Loucy (cell line): ENCODE measurements around the gene SPDYC.

Experiments
- H2AFZ ChIP-seq: fragments of 200-600 bp; sonication (generic); 2 replicates; pipeline ENCODE4 v1.6.0; 2016; ENCODE audit warnings: antibody characterized with exemption, mild to moderate bottlenecking, low read length, moderate library complexity
- H3F3A ChIP-seq: fragments of 200-600 bp; 2 replicates; pipeline ENCODE4 v1.6.0; 2016; ENCODE audit warnings: antibody characterized with exemption, low read depth, mild to moderate bottlenecking
- H3K27me3 ChIP-seq: fragments of 200-600 bp; sonication (generic); 2 replicates; pipeline ENCODE4 v1.6.1; 2014; ENCODE audit warnings: low read length, mild to moderate bottlenecking; ENCODE audit not compliant: insufficient read depth, poor library complexity, severe bottlenecking
- H3K36me3 ChIP-seq: fragments of 200-600 bp; sonication (generic); 2 replicates; pipeline ENCODE4 v1.6.1; 2016; ENCODE audit warnings: low read length; ENCODE audit not compliant: insufficient read depth
- H3K4me1 ChIP-seq: fragments of 200-600 bp; sonication (generic); 2 replicates; pipeline ENCODE4 v1.5.1; 2014; ENCODE audit warnings: low read length, mild to moderate bottlenecking; ENCODE audit not compliant: insufficient read depth, poor library complexity, severe bottlenecking
- H3K4me2 ChIP-seq: fragments of 200-600 bp; sonication (generic); 2 replicates; pipeline ENCODE4 v1.6.0; 2014; ENCODE audit warnings: antibody characterized with exemption, low read length, low read depth, mild to moderate bottlenecking; ENCODE audit not compliant: poor library complexity, severe bottlenecking
- H3K4me3 ChIP-seq: fragments of 200-600 bp; sonication (generic); 2 replicates; pipeline ENCODE4 v1.5.1; 2014; ENCODE audit warnings: low read length, mild to moderate bottlenecking, mixed read lengths; ENCODE audit not compliant: poor library complexity, severe bottlenecking
- H3K79me2 ChIP-seq: fragments of 200-600 bp; sonication (generic); 2 replicates; pipeline ENCODE4 v1.6.1; 2014; ENCODE audit warnings: low read length; ENCODE audit not compliant: insufficient read depth
- H3K9ac ChIP-seq: fragments of 200-600 bp; sonication (generic); 2 replicates; pipeline ENCODE4 v1.6.0; 2014; ENCODE audit warnings: mild to moderate bottlenecking, low read depth, low read length, moderate library complexity; ENCODE audit not compliant: poor library complexity, severe bottlenecking
- H3K9me2 ChIP-seq: fragments of 200-600 bp; sonication (generic); replicated peaks from 2 replicates; pipeline ENCODE4 v1.6.1; 2016; ENCODE audit warnings: low read depth, low read length, mixed read lengths
- H3K9me3 ChIP-seq: fragments of 200-600 bp; sonication (generic); 2 replicates; pipeline ENCODE4 v1.6.1; 2014; ENCODE audit warnings: mild to moderate bottlenecking, antibody characterized with exemption, low read length, low read depth; ENCODE audit not compliant: insufficient read depth
- H4K20me1 ChIP-seq: fragments of 200-600 bp; sonication (generic); 2 replicates; pipeline ENCODE4 v1.6.0; 2014; ENCODE audit warnings: antibody characterized with exemption, low read length, mild to moderate bottlenecking; ENCODE audit not compliant: insufficient read depth, poor library complexity, severe bottlenecking
- EZH2phosphoT487 ChIP-seq: fragments of 200-600 bp; IDR thresholded peaks from 2 replicates; pipeline ENCODE4 v1.6.1; 2018; ENCODE audit warnings: antibody characterized with exemption, mild to moderate bottlenecking, moderate library complexity, borderline replicate concordance
- TF ChIP-seq, protein P1 (sequence below): fragments of 200-600 bp; sonication (generic); conservative IDR thresholded peaks from 2 replicates; pipeline ENCODE4 v1.5.1; 2014; ENCODE audit warnings: mild to moderate bottlenecking, antibody characterized with exemption, low read length

Gene SPDYC

DNA sequence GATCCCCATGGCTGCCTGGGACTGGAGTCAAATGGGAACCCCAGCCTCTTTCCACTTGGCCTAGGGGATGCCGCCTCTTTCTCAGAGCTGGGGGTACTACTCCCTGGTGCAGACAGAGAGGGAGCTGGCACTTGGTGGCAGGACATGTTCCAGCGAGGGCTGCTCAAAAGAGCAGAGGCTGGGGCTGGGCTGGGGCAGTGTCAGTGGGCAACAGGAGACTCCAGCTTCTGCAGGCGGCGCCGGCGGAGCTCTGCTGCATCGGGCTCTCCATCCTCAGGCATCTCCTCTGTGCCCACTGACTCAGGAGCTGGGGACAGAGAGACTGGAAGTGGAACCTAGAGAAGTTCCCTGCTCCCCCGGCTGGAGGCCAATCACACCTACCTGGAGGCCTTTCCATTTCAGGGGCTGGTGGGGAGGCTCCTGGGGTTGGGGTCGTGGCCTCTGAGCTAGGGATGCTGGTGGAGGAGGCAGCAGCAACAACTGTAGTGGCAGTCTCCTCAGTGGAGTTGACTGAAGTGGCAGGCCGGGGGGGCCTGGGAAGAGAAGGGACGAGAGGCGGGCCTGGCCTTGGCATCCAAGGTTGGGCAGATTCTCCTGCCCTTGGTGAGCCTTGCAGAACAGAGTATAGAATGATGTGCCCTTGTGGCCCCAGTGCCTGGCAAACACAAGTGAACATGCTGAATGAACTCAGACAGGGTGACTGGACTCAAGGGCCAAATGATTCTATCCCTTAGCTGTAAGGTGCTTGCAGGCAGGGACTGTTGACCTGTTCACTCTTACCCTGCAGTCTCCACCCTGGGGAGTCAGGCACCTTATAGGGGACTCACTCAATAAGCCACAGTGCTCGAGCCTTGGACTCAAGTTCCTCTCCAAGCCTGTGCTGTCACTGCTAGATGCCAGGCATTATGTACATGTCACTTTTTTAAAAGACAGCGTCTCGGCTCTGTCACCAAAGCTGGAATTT lies 41.6 kb upstream of the SPDYC start:
- TF ChIP-seq, protein P1, sequence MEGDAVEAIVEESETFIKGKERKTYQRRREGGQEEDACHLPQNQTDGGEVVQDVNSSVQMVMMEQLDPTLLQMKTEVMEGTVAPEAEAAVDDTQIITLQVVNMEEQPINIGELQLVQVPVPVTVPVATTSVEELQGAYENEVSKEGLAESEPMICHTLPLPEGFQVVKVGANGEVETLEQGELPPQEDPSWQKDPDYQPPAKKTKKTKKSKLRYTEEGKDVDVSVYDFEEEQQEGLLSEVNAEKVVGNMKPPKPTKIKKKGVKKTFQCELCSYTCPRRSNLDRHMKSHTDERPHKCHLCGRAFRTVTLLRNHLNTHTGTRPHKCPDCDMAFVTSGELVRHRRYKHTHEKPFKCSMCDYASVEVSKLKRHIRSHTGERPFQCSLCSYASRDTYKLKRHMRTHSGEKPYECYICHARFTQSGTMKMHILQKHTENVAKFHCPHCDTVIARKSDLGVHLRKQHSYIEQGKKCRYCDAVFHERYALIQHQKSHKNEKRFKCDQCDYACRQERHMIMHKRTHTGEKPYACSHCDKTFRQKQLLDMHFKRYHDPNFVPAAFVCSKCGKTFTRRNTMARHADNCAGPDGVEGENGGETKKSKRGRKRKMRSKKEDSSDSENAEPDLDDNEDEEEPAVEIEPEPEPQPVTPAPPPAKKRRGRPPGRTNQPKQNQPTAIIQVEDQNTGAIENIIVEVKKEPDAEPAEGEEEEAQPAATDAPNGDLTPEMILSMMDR = no peak
- TF ChIP-seq EZH2phosphoT487 = no peak
- H3K79me2 ChIP-seq = peaks cover 36% of the 10 kb centered on the region
- no peak overlapping the region for H3K9ac ChIP-seq
- no peak overlapping the region for H3K4me3 ChIP-seq
- no peaks in the 10 kb centered on the region for H3F3A ChIP-seq
- H3K9me2 ChIP-seq = no peaks in the 10 kb centered on the region
- H4K20me1 ChIP-seq = peaks cover 14% of the 10 kb centered on the region
- H3K27me3 ChIP-seq = no peaks in the 10 kb centered on the region
- H3K4me2 ChIP-seq = no peak overlapping the region
- no peaks in the 10 kb centered on the region for H3K9me3 ChIP-seq
- H3K36me3 ChIP-seq = peaks cover 57% of the 10 kb centered on the region
- H3K4me1 ChIP-seq = peaks cover 18% of the 10 kb centered on the region
- H2AFZ ChIP-seq = no peak overlapping the region

DNA sequence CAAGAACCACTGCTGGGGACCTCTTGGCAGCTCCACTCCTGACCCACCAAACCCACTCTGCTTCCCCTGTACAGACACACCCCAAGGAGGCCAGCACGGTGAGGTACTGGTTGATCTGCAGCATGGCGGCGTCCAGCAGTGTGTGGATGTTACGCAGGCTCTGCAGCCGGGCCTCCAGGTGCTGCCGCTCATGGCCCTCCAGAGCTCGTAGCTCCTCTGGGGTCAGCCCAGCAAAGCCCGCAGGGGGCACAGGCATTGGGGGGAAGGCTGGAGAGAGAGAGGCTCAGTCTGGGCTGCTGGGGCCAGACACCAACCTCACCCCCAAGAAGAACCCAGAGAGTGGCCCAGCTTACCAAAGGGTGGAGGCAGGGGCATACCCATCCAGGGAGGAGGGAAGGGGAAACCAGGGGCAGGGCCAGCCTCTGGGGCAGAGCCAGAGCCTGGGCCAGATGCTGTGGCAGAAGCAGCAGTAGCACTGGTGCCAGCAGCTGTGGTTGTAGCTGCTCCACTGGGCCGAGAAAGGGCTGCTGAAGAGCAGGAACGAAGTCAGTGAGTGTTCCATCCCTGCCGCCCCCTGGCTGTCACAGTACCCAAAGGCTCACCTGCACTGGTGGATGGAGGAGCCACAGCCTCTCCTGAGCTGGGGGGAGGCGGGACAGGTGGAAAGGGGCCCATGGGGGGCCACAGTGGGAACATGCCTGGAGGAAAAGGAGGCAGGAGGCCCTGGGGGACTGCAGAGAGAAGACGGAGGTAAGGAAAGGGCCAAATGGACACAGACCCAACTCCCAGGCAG lies 40.2 kb upstream of the SPDYC start:
- no peak for TF ChIP-seq EZH2phosphoT487
- TF ChIP-seq, protein P1 = no peak
- Histone ChIP-seq H3F3A (no peaks in the 10 kb centered on the region), H3K79me2 (peaks cover 32% of the 10 kb centered on the region), H3K36me3 (peaks cover 57% of the 10 kb centered on the region), H3K9me2 (no peaks in the 10 kb centered on the region), H3K9ac (no peak overlapping the region), H4K20me1 (peaks cover 21% of the 10 kb centered on the region), H3K4me2 (no peak overlapping the region), H3K4me1 (peaks cover 17% of the 10 kb centered on the region), H3K9me3 (no peaks in the 10 kb centered on the region), H2AFZ (no peak overlapping the region), H3K27me3 (no peaks in the 10 kb centered on the region), H3K4me3 (no peak overlapping the region)

DNA sequence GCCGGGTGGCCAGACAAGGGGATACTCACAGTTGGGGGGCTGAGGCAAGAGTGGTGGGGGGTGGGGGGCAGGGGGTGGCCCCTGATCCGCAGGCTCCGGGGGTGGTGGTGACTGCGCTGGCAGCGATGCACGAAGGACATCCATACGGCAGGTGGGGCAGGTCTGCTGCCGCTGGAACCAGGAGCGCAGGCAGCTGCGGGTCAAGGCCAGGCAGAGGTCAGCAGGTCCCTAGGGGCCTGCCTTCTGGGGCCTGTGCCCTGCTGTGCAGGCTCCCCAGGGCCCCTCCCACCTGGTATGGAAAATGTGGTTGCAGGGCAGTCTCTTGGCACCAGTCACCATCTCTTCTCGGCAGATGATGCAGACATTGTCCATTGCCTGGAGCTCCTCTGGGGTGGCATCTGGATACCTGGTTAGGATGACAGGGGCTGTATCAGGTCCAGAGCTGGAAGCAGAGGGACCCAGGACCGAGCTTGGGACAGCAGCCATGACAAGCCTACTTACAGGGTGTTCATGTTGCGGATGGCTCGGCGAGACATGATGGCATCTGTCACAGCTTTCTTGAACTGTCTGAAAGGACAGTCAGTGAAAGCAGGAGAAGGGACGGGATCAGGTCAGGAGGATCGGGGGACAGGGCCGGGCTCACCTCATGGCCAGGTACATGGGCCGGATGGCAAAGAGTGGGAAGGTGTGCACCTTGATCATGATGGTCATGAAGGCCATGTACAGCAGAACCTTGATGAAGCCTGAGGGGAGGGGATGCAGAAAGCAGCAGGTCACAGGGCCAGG lies 39.2 kb upstream of the SPDYC start:
- no peaks in the 10 kb centered on the region for H3K27me3 ChIP-seq
- TF ChIP-seq, protein P1 = no peak
- no peak for TF ChIP-seq EZH2phosphoT487
- peaks cover 53% of the 10 kb centered on the region for H3K36me3 ChIP-seq
- no peaks in the 10 kb centered on the region for H3K9me2 ChIP-seq
- no peaks in the 10 kb centered on the region for H3F3A ChIP-seq
- no peaks in the 10 kb centered on the region for H3K9me3 ChIP-seq
- peaks cover 26% of the 10 kb centered on the region for H3K79me2 ChIP-seq
- H3K4me2 ChIP-seq = no peak overlapping the region
- H3K4me1 ChIP-seq = peaks cover 20% of the 10 kb centered on the region
- H3K9ac ChIP-seq = no peak overlapping the region
- no peak overlapping the region for H2AFZ ChIP-seq
- H3K4me3 ChIP-seq = no peak overlapping the region
- H4K20me1 ChIP-seq = peaks cover 21% of the 10 kb centered on the region
